ENCODE results near the gene TC2N.
"Not testable (repeated sequence)": the region's sequence is repeated elsewhere in the genome, so short reads cannot be mapped to it uniquely, and the experiment has no call there.

Gene TC2N

GRCh38 chr14:91851563-91851962 is 15.8 kb downstream of the TC2N start:
- DNase-seq (ENCODE audit: low spot score): no peak
- no peak for TF ChIP-seq CTCF (IDR thresholded peaks at IDR 0.05; ENCODE audit: extremely low read depth, missing control alignments)

- no peak for TF ChIP-seq CTCF (IDR thresholded peaks at IDR 0.05; ENCODE audit: extremely low read depth, missing control alignments)
- DNase-seq (ENCODE audit: low spot score): no peak
Measured at GRCh38 chr14:91848504-91849001, 18.8 kb downstream of the TC2N start.

GRCh38 chr14:91847693-91848092 is 19.6 kb downstream of the TC2N start:
- no peak for DNase-seq (ENCODE audit: low spot score)
- TF ChIP-seq CTCF (IDR thresholded peaks at IDR 0.05; ENCODE audit: extremely low read depth, missing control alignments): no peak

DNA sequence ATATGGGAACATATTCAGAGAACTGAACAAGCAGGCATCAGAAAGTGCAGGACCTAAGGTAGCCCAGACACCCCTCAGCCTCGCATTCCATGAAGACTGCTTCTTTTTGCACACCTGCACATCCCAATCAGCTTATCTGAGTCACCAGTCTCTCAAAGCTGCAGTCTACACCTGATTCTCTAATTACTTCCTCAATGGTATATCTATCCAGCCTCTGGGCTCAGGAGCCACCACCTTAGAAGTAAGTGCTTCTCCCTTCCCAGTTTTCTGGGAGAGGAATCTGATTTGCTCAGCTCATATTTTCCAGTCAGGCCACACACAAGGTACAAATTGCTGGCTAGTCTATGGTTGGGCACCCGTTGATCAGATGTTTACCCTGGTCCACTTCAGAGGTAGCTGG is 21.7 kb downstream of the TC2N start:
- no peak for DNase-seq (ENCODE audit: low spot score)
- no peak for TF ChIP-seq CTCF (IDR thresholded peaks at IDR 0.05; ENCODE audit: extremely low read depth, missing control alignments)

DNA sequence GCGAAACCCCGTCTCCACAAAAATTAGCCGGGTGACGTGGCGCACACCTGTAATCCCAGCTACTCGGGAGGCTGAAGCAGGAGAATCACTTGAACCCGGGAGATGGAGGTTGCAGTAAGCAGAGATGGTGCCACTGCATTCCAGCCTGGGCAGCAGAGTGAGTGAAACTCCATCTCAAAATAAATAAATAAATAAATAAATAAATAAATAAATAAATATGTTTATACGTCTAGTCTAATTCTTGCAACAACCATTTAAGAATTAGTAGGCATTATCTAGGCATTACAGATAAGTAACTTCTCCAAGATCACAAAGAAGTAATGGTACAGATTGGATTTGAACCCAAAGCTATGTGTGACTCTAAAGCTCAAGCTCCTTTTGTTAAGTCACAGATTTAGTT is 22.3 kb downstream of the TC2N start:
- not testable (repeated sequence) for DNase-seq (ENCODE audit: low spot score)

- no peak for DNase-seq (ENCODE audit: low spot score)
- no peak for TF ChIP-seq CTCF (IDR thresholded peaks at IDR 0.05; ENCODE audit: extremely low read depth, missing control alignments)
Measured at GRCh38 chr14:91844029-91844428, 23.3 kb downstream of the TC2N start.

- DNase-seq (ENCODE audit: low spot score): no peak
- no peak for TF ChIP-seq CTCF (IDR thresholded peaks at IDR 0.05; ENCODE audit: extremely low read depth, missing control alignments)
Measured at GRCh38 chr14:91843437-91843836, 23.9 kb downstream of the TC2N start.

- DNase-seq (ENCODE audit: low spot score): no peak
- no peak for TF ChIP-seq CTCF (IDR thresholded peaks at IDR 0.05; ENCODE audit: extremely low read depth, missing control alignments)
Measured at GRCh38 chr14:91841065-91841464, 26.3 kb downstream of the TC2N start.

Measured in GM20000 (cell line).